Measurements from ENCODE around the gene MLYCD.

Gene MLYCD

GRCh38 chr16:83965444-83966152, 66.7 kb downstream of the MLYCD start:
- Histone ChIP-seq H4K8ac (ENCODE audit: low read length) (no peak overlapping the region), H2BK12ac (ENCODE audit: low read length in 2 of 2) (no peak overlapping the region), H2BK5ac (ENCODE audit: low read depth, low read length, poor library complexity, severe bottlenecking) (no peak overlapping the region), H4K91ac (ENCODE audit: low read length) (no peak overlapping the region), H2AFZ (ENCODE audit: low read depth, low read length) (no peak overlapping the region), H3K36me3 (ENCODE audit: control insufficient read depth in 1 of 2, insufficient read depth in 2 of 2, low read depth in 1 of 2, low read length in 2 of 2) (peaks cover 30 to 38% of the 10 kb centered on the region in 2 experiments), H3K27ac (ENCODE audit: low read length, poor library complexity, severe bottlenecking) (no peak overlapping the region), H3K4ac (ENCODE audit: low read depth in 1 of 2, low read length in 2 of 2) (no peak overlapping the region), H3K18ac (ENCODE audit: low read depth in 1 of 2, low read length in 2 of 2) (no peak overlapping the region), H3K79me1 (replicated peaks; ENCODE audit: low read length, poor library complexity, severe bottlenecking) (no peaks in the 10 kb centered on the region), H2AK5ac (ENCODE audit: low read length, severe bottlenecking) (no peak overlapping the region), H2BK15ac (ENCODE audit: low read depth, poor library complexity, severe bottlenecking) (no peak overlapping the region), H3K9ac (ENCODE audit: low read length) (no peak overlapping the region), H3K9me3 (ENCODE audit: control insufficient read depth, low read length) (no peaks in the 10 kb centered on the region), H3K27me3 (ENCODE audit: control insufficient read depth in 1 of 2, insufficient read depth in 1 of 2, low read length in 2 of 2) (peaks cover 6 to 21% of the 10 kb centered on the region in 2 experiments), H3K4me1 (ENCODE audit: control insufficient read depth, insufficient read depth, low read depth, low read length) (peaks cover 7% of the 10 kb centered on the region), H2BK120ac (ENCODE audit: low read depth, low read length) (no peak overlapping the region), H3K23ac (ENCODE audit: low read length in 2 of 2) (no peak overlapping the region), H3K4me2 (ENCODE audit: low read length, poor library complexity, severe bottlenecking) (no peak overlapping the region), H3K14ac (ENCODE audit: low read length in 2 of 2) (no peak overlapping the region), H3K4me3 (ENCODE audit: insufficient read depth in 1 of 2, low read depth in 1 of 2, low read length in 2 of 2) (no peak overlapping the region)
- WGBS = 95% methylated on average over 36 of the region's 36 CpGs
- no peak for DNase-seq

GRCh38 chr16:83966153-83966696, 67.3 kb downstream of the MLYCD start:
- Histone ChIP-seq H3K4me3 (ENCODE audit: insufficient read depth in 1 of 2, low read depth in 1 of 2, low read length in 2 of 2) (no peak overlapping the region), H2BK120ac (ENCODE audit: low read depth, low read length) (no peak overlapping the region), H3K4me1 (ENCODE audit: control insufficient read depth, insufficient read depth, low read depth, low read length) (peaks cover 7% of the 10 kb centered on the region), H2AK5ac (ENCODE audit: low read length, severe bottlenecking) (no peak overlapping the region), H3K4ac (ENCODE audit: low read depth in 1 of 2, low read length in 2 of 2) (no peak overlapping the region), H3K27ac (ENCODE audit: low read length, poor library complexity, severe bottlenecking) (no peak overlapping the region), H3K4me2 (ENCODE audit: low read length, poor library complexity, severe bottlenecking) (no peak overlapping the region), H3K14ac (ENCODE audit: low read length in 2 of 2) (no peak overlapping the region), H4K8ac (ENCODE audit: low read length) (no peak overlapping the region), H2BK5ac (ENCODE audit: low read depth, low read length, poor library complexity, severe bottlenecking) (no peak overlapping the region), H2BK12ac (ENCODE audit: low read length in 2 of 2) (no peak overlapping the region), H3K27me3 (ENCODE audit: control insufficient read depth in 1 of 2, insufficient read depth in 1 of 2, low read length in 2 of 2) (peaks cover 6 to 21% of the 10 kb centered on the region in 2 experiments), H3K18ac (ENCODE audit: low read depth in 1 of 2, low read length in 2 of 2) (no peak overlapping the region), H3K23ac (ENCODE audit: low read length in 2 of 2) (no peak overlapping the region), H3K9ac (ENCODE audit: low read length) (no peak overlapping the region), H2AFZ (ENCODE audit: low read depth, low read length) (no peak overlapping the region), H3K9me3 (ENCODE audit: control insufficient read depth, low read length) (no peaks in the 10 kb centered on the region), H3K79me1 (replicated peaks; ENCODE audit: low read length, poor library complexity, severe bottlenecking) (no peaks in the 10 kb centered on the region), H3K36me3 (ENCODE audit: control insufficient read depth in 1 of 2, insufficient read depth in 2 of 2, low read depth in 1 of 2, low read length in 2 of 2) (peaks cover 27 to 32% of the 10 kb centered on the region in 2 experiments), H4K91ac (ENCODE audit: low read length) (no peak overlapping the region), H2BK15ac (ENCODE audit: low read depth, poor library complexity, severe bottlenecking) (no peak overlapping the region)
- DNase-seq = no peak
- 93% methylated on average over 13 of the region's 13 CpGs for WGBS

GRCh38 chr16:83967091-83967490, 68.2 kb downstream of the MLYCD start:
- no peak for DNase-seq
- Histone ChIP-seq H3K27me3 (ENCODE audit: control insufficient read depth in 1 of 2, insufficient read depth in 1 of 2, low read length in 2 of 2) (peaks cover 6 to 23% of the 10 kb centered on the region in 2 experiments), H3K23ac (ENCODE audit: low read length in 2 of 2) (no peak overlapping the region), H2BK120ac (ENCODE audit: low read depth, low read length) (no peak overlapping the region), H4K8ac (ENCODE audit: low read length) (no peak overlapping the region), H2AK5ac (ENCODE audit: low read length, severe bottlenecking) (no peak overlapping the region), H2BK15ac (ENCODE audit: low read depth, poor library complexity, severe bottlenecking) (no peak overlapping the region), H3K4ac (ENCODE audit: low read depth in 1 of 2, low read length in 2 of 2) (no peak overlapping the region), H3K79me1 (replicated peaks; ENCODE audit: low read length, poor library complexity, severe bottlenecking) (no peaks in the 10 kb centered on the region), H3K4me2 (ENCODE audit: low read length, poor library complexity, severe bottlenecking) (no peak overlapping the region), H3K36me3 (ENCODE audit: control insufficient read depth in 1 of 2, insufficient read depth in 2 of 2, low read depth in 1 of 2, low read length in 2 of 2) (peaks cover 22 to 24% of the 10 kb centered on the region in 2 experiments), H2BK12ac (ENCODE audit: low read length in 2 of 2) (no peak overlapping the region), H3K4me3 (ENCODE audit: insufficient read depth in 1 of 2, low read depth in 1 of 2, low read length in 2 of 2) (no peak overlapping the region), H3K9me3 (ENCODE audit: control insufficient read depth, low read length) (no peaks in the 10 kb centered on the region), H2BK5ac (ENCODE audit: low read depth, low read length, poor library complexity, severe bottlenecking) (no peak overlapping the region), H3K9ac (ENCODE audit: low read length) (no peak overlapping the region), H3K4me1 (ENCODE audit: control insufficient read depth, insufficient read depth, low read depth, low read length) (peaks cover 7% of the 10 kb centered on the region), H2AFZ (ENCODE audit: low read depth, low read length) (no peak overlapping the region), H3K27ac (ENCODE audit: low read length, poor library complexity, severe bottlenecking) (no peak overlapping the region), H3K18ac (ENCODE audit: low read depth in 1 of 2, low read length in 2 of 2) (no peak overlapping the region), H4K91ac (ENCODE audit: low read length) (no peak overlapping the region), H3K14ac (ENCODE audit: low read length in 2 of 2) (no peak overlapping the region)
- WGBS = 97% methylated on average over 2 of the region's 2 CpGs

GRCh38 chr16:83967838-83968305, 69.0 kb downstream of the MLYCD start, which contains the start of gene NECAB2:
TSS of gene NECAB2 (plus strand) at chr16:83968244. CDS start at chr16:83968649, 405 bp downstream.
- peaks cover 7% of the 10 kb centered on the region for H3K4me1 ChIP-seq (ENCODE audit: control insufficient read depth, insufficient read depth, low read depth, low read length)
- DNase-seq = peak; percentile 15
- no peak within 1 kb of the TSS for H2BK12ac ChIP-seq (ENCODE audit: low read length in 2 of 2)
- H3K27ac ChIP-seq (ENCODE audit: low read length, poor library complexity, severe bottlenecking) = no peak within 1 kb of the TSS
- no peak within 1 kb of the TSS for H2BK120ac ChIP-seq (ENCODE audit: low read depth, low read length)
- WGBS = 37% methylated on average over 16 of the region's 35 CpGs
- no peaks in the 10 kb centered on the region for H3K79me1 ChIP-seq (replicated peaks; ENCODE audit: low read length, poor library complexity, severe bottlenecking)
- no peak within 1 kb of the TSS for H3K23ac ChIP-seq (ENCODE audit: low read length in 2 of 2)
- H2AFZ ChIP-seq (ENCODE audit: low read depth, low read length) = no peak within 1 kb of the TSS
- peak within 1 kb of the TSS in 1 of 2 experiments; percentile 37 for H3K4me3 ChIP-seq (ENCODE audit: insufficient read depth in 1 of 2, low read depth in 1 of 2, low read length in 2 of 2)
- H3K14ac ChIP-seq (ENCODE audit: low read length in 2 of 2) = no peak within 1 kb of the TSS
- H2BK5ac ChIP-seq (ENCODE audit: low read depth, low read length, poor library complexity, severe bottlenecking) = no peak within 1 kb of the TSS
- H3K9me3 ChIP-seq (ENCODE audit: control insufficient read depth, low read length) = no peaks in the 10 kb centered on the region
- H3K9ac ChIP-seq (ENCODE audit: low read length) = no peak within 1 kb of the TSS
- H4K8ac ChIP-seq (ENCODE audit: low read length) = no peak within 1 kb of the TSS
- peaks cover 8 to 27% of the 10 kb centered on the region in 2 experiments for H3K27me3 ChIP-seq (ENCODE audit: control insufficient read depth in 1 of 2, insufficient read depth in 1 of 2, low read length in 2 of 2)
- peaks cover 18 to 20% of the 10 kb centered on the region in 2 experiments for H3K36me3 ChIP-seq (ENCODE audit: control insufficient read depth in 1 of 2, insufficient read depth in 2 of 2, low read depth in 1 of 2, low read length in 2 of 2)
- no peak within 1 kb of the TSS for H4K91ac ChIP-seq (ENCODE audit: low read length)
- H3K4me2 ChIP-seq (ENCODE audit: low read length, poor library complexity, severe bottlenecking) = peak within 1 kb of the TSS; percentile 52
- no peak within 1 kb of the TSS for H3K4ac ChIP-seq (ENCODE audit: low read depth in 1 of 2, low read length in 2 of 2)
- H2AK5ac ChIP-seq (ENCODE audit: low read length, severe bottlenecking) = no peak within 1 kb of the TSS
- peak within 1 kb of the TSS; percentile 15 for H2BK15ac ChIP-seq (ENCODE audit: low read depth, poor library complexity, severe bottlenecking)
- no peak within 1 kb of the TSS for H3K18ac ChIP-seq (ENCODE audit: low read depth in 1 of 2, low read length in 2 of 2)
